ENCODE measurements around the gene PCDH9.

PCDH9 gene

DNA sequence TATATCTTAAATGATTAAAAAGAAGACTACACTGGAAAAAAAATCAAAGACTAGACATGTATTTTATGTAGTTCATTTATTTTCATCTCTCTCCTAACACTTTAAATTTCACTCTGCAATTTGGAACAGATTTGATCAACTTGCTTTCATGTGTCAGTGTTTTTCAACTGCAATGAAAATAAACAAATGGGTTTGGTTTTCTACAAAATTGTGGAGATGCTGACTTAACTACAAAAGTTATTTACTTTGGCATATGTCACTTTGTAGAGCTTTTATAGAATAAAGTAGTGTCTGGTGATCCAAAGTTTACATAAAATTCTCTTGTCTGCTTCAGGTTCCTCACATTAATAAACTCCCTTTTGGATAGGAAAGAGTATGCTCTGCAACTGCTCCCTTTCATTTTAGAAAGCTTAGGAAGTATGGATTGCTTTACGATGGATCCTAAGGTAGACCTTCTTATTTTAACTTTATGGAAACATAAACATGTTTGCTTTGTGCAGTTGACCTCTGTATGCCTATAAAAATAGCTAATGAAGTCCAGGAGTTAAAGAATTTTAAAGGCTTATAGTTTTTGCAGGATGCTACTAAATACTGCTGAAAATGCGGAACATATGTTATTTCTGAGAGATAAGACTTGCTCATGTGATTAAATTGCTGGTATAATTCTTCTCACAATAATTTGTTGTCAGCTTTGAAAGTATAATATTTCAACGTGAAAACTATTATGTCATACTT is 815.9 kb downstream of the PCDH9 start:
- no peak for DNase-seq

DNA sequence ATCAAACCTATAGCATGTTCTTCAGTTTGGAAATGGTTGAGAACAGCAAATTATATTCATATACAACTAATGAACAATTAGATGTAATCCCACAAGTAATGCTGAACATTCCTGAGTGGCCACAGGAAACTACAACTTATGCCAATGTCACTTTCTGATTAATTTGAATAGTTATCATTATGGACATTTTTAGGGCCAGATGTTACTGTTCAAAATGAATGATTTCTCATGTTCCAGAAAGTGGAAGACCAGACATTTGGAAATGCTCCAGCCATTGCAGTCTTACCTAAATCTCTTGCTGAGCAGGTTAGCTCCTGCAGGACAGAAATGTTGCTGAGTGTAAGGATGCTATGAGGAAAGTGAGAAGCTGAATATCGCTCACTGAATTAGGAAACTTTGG is 819.8 kb downstream of the PCDH9 start:
- peak; percentile 37 for DNase-seq

DNA sequence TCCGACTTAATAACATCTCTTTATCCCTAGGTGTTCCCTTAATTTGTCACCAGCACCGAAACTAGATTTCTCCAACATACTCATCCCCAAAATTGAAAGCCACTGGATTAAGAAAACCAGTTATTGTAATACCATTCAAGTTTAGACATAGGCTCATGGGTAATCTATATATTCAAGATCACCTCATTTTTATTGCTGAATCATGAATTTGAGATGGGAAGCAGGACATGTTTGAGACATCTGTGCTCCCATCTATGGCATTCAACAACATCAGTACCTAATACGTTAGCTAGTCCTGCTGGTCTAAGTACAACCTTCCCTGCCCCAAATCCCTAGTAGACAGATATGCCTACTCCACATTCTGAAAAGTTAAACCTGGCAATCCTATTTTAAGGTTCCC is 820.6 kb downstream of the PCDH9 start:
- DNase-seq = no peak

DNA sequence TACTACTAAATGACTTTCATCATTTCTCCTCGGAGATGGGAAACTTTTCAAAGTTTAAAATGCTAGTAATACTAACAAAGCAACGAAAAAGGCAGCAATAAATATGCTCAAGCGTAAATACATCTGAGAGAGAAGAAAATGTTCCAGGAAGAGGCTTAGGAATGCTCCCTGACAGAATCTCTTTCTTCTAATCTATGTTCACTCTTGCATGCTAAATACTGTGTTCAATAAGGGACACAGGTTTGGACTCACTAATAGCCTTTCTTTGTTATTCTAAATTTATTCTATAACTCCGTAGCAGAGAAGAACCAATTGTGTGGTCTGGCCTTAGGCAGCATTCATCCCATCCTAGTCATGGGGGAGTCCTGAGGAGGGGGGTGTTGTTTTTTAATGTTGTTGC is 823.0 kb downstream of the PCDH9 start:
- DNase-seq = no peak

DNA sequence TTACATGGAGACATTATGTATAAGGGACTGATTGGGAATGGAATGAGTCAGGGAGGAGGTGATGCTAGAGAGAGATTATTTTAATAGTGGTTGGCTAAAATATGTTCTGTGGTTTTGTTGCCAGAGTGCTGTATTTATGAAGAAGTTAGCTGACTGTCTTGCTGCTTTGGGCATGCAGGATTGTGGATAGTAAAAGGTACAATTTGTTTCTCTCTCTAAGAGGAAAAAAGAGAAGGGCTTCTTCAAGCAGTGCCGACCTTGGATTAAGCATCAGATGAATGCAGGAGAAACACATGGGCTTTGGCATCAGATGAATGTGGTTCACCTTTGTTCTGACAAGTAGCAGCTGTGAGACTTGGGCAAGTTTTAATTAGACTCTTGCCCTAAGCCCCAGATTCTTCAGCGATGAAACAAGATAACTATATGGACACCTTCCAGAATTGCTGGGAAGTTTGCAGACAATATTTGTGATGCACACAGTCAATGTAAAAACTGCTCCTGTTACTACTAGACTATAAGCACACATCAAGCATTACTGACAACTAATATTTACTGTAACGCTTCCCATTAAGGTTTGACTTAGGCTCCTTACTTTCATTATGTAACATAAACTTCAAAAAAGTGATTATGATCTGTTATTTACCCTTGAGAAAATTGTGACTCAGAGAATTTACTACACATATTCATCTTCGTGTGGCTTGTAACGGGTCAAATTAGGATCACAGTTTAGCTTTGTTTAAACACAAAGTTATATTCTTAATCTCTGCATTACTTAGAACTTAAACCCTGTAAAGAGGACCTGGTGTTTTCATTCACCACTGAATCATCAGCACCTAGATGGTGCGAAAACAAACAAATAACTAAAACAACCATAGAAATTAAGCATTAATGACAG is 824.0 kb downstream of the PCDH9 start:
- DNase-seq = peak; percentile 81

DNA sequence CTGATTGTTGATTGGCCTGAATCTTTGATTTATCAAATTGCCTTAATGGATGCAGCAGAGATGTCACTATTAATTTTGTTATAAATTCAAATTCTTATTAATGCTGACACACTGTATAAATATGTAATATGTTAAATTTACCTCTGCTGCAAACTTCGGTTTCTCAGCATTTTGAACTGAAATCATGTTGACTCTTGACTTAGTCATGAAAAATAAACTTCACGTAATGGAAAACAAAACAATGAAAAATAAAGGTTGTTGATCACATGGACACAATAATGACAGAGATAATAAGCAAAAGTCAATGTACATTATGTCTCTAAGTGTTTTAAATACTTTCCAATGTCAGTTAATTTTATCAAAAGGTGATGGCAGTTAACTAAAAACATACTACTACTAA is 827.6 kb downstream of the PCDH9 start:
- no peak for DNase-seq

DNA sequence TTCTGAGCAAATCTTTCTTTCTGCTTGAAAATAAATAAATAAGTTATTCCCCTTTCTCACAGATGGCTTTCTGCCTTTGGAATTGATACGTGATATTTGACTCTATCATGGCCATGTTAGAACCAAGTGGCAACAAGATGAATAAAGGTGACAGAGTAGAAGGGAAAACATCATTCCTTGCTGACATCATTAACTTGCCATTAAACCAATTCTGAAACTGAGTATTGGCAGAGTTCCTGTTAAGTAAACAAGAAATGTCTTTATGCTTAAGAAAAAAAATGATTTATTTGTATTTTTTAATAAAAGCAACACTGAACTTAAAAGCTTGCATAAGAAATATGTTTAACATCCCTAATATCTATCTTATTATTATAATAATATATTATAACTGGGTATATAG is 828.1 kb downstream of the PCDH9 start:
- peak; percentile 3 for DNase-seq

DNA sequence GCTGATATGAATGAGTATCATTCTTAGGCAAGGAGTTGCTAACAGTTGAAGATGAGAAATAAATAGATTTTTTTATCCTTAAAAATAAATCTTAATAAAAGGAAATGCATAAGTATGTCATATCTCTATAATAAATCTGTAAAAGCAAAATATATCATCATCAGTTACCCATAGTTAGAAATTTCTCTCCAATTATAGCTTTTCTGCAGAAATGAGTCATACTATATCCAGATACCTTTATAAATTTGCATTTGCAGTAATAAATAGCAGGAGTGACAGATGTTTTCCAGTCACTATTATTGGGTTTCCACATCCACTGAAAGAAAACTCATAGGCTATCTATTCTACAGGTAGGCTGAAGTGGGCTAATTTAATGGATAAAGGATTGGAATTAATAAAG is 829.8 kb downstream of the PCDH9 start:
- DNase-seq = no peak

DNA sequence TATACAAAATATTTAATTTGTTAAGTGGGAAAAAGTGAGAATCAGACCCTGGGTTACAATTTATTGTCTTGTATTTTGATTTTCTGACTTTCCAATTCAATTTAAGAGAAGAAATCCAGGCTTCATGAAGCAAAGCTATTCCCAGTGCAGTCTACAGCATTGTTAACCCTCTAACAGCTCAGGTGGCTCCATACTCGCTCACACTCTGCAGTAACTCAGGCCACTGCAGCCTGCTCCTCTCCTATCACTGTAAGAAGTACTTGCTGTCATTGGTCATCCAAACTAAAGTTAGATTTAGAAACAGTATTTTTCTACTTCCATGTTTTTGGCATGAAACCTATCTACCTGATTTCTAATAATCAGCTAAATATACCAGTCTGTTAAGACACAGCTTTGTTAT is 830.3 kb downstream of the PCDH9 start:
- DNase-seq = no peak

DNA sequence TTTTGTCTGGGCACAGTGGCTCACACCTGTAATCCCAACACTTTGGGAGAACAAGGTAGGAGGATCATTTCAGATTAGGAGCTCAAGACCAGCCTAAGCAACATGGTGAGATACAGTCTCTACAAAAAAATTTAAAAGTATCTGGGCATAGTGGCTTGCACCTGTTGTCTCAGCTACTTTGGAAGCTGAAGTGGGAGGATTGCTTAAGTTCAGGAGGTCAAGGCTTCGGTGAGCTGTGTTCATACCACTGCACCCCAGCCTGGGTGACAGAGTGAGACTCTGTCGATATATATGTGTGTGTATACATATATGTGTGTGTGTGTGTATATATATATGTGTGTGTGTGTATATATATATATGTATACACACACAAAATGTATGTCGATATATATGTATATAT is 833.0 kb downstream of the PCDH9 start:
- no peak for DNase-seq

DNA sequence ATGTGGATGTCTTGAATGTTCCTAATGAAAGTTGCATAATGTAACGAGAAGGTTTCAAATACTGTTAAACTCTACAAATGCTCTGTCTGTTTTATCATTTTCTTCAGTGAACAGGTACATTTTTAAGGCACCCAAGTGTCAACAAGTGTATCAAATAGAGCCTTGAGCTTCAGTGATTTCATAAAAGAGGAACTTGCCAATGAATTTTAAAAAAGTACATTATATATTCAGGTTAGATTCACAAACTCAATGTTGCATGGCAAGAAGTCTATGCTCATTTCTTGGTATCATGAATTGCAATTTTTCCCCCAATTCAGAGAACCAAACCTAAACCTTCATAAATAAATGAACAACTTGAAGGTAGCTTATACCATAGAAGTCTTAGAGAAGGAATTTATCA is 838.8 kb downstream of the PCDH9 start:
- DNase-seq = no peak

DNA sequence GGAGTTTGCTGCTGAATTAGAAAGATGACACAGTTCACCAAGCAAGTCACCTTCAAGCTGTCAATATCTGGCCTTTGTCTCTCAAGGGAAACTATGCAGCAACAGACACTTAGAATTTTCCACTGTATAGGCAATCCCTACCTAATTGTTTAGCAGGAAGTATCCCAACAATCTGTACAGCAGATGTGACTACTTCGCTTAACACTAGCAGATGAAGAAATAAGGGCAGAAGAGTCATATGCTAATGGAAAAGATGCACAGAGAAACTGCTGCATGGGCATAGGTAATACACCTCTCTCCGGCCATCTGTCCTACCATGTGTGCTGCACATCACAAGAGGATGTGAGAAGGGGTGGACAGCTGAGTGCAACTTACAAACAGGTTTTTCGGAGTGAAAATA is 851.2 kb downstream of the PCDH9 start:
- no peak for DNase-seq

DNA sequence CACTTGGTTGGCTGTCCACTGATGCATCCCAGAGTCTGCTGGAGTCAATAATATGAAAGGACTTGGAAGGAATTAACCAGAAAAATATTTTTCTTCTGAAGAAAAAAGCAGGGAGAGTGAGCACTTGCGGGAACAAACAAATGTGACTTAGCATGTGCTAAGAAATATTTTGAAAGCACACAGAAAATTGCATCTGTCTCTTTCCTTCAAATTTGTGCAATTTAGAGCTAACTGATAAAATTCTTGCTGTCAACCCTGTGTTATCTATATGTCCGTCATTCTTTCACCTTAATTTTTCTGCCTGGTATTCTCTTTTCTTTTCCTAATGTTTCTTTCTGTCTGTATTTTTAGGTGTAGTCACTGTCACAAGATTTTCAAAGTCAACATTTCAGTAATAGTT is 852.6 kb downstream of the PCDH9 start:
- DNase-seq = no peak

DNA sequence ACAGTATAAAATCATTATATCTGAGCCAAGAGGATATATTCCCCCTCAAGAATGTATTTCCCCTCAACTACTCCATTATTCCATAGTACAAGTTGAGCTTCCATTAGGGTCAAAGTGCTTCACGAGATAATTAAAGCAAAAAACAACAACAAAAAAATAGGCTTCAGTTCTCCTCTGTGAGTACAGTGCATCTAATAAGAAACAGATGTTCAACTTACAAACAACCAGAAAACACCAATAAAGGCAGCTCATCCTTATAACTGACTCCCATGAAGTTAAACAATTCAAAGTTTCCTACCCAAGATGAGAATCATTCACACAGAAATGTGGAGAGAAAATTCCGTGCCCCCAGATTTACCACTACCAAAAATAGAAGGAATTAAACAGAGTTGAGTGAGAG is 854.4 kb downstream of the PCDH9 start:
- no peak for DNase-seq

DNA sequence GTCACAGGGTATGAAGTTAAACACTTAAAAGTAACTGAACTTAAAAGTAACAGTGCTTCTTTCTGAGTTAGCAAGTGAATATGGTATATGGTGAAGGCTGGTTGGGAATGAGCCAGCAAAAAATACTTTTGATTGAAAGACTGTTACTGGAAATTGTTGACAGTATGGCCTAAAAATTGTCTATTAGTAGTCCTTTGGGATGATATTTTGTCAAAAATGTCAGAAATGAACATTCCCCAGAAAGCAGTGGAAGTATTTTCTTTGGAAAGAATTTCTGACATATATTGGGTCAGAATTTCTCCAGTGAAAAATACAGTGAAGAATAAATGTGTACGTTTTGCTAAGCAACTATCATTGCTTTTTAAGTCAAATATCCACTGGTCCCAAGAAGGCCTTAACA is 860.5 kb downstream of the PCDH9 start:
- peak; percentile 61 for DNase-seq

DNA sequence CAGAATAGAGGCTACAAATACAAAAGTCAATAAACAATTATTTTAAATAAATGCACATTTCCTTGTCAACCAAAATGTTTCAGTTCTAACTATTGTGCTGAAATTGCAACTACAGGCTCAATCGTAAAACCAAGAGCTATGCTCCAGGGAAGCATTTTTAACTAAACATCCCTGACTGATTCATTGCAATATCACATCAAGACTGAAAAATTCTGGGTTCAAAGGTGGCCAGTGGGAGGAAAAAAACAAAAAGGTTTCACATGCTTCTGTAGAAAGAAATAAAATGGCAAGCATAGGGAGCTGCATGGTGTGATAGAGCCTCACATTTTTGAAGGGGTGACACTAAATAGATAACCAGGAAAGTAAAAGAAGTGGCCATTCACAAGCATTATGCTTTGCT is 862.8 kb downstream of the PCDH9 start:
- no peak for DNase-seq

DNA sequence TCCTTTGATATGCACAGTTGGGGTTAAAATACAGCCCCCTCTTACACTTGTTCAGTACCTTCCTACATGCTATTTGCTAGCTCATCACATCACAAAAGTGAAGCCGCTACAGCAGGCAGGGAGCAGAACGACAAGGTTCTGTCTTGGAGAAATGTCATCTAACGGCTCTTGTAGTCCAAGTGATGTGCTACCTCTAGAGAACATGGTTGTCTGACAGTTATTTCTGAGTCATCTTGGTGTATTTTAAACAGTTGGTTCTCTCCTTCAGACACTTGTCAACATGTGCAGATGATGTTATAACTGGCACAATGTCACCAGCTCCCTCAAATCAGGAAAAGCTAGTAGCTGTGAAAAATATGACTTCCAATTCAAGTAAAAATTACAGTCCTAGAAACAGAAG is 865.0 kb downstream of the PCDH9 start:
- no peak for DNase-seq

DNA sequence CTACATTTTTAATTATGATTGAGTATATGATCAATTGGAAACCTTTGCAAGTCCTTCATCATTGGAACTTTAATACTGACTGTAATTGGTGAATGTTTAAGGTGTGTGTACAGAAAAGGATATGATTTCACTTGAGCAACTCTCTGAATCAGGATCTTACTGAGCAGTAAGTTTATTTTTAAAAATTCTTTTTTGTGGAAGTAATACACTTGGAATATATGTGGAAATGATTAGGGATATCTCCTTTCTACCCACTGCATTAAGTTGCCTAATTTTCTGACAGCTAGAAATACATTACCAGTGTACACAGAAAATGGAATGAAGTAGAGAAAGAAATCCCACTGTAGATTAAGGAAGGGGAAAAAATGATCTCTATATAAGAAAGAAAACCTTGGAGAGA is 865.8 kb downstream of the PCDH9 start:
- DNase-seq = no peak

DNA sequence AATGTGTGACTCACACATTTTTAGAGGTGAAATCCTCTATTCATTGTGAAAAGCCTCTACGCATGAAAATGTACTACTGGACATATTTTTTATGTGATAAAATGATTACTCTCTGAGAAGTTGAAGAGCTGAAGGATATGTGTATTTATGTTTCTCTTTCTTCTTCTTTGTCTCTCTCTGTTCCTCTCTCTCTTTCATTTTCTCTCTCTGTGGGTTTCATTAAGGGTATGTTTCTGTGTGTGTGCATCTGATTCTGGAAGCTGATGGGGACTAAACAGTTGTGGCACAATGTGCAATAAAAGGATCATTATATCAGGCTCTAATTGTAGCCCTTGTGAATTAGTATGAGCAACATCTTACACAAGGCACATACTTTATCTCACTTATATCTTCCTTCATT is 867.7 kb downstream of the PCDH9 start:
- no peak for DNase-seq

DNA sequence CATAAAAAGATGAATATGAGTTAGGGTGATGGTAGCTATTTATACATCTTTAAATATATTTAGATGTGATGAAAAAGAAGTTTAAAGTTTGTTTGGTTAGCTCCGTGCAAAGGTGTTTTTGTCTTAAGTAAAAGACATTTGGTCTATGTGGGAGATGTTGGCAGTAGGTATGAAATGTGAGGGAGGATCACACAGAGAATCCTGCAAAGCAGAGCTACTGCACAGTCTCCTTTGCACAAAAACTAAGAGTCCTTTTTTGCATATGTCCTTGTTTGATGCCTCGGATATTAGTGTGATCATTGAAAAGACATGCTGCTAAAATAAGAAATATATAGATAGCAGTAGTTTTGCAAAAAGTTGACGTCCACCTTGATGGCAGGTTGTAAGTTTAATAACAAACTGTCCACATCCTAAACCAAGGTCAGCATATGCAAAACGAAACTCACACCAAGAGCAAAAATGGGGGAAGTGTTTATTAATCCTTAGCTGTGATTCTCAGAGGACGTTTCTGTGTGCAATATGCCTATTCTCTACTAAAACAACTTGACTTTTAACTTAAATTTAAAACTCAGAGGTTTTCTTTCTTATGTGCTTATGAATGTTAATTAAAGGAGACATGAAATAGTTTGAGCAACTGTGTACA is 870.1 kb downstream of the PCDH9 start:
- DNase-seq = no peak

DNA sequence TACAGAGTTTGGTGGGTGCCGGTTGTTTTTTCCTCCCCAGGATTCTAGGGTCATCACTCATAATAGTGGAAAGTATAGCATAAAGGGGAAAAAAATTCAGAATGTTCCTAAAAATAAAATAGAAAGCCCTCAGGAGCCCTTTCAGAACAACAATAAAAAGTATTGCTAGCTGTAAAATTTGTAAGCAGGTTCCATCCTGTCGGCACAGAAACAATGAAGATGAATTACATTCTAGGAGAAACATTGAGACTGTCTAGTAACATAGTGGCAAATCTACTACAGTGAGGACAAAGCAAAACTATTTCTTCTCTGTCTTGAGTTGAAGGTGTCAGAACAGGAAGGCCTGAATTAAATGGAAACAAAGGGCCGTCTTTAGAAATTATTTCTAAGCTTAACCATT is 870.7 kb downstream of the PCDH9 start:
- no peak for DNase-seq

DNA sequence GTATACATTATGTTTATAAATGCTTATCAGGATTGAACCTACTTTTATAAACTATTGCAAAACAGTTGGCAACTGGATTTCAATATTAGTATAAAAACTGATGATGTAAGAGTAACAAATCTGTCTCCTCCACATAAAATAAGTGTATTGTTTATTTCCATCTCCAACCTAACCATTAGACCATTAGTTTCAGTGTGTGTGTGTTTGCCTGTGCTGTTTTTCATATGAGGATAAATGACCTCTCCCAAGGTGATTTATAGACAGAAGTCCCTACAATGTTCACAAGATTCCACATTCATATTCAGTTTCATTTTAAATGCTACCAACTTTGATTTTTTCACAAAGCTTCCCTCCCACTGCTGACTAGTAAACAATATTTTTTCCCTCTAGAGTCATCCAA is 871.6 kb downstream of the PCDH9 start:
- no peak for DNase-seq

DNA sequence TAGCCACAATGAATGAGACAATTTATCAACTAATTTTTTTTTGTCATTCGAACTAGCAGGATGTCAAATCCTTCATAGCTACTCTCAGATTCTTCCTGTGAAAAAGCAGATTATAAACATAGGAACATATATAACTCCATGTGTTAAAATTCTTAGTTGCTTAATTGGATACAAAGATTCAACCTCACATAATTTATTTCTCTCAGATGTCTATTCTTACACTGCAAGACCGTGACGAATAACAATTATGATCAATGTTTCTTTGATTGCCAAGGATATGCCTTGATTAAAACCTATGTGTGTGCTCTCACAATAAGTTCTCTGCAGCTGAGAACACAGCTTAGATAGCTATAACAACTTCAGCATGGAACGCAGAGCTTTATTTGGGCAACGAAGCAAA is 872.7 kb downstream of the PCDH9 start:
- DNase-seq = no peak

All from fibroblast of skin of right biceps (primary cell).